HG02678 (cell line): Measurements from ENCODE around the gene FRAS1.
"Not testable (repeated sequence)": the region's sequence is repeated elsewhere in the genome, so short reads cannot be mapped to it uniquely, and the experiment has no call there.

Experiments used
- ATAC-seq: cut with Tn5 transposase; IDR thresholded peaks from one replicate; pipeline ENCODE4 v1.9.1; 2021; ENCODE audit warnings: mild to moderate bottlenecking, moderate library complexity; ENCODE audit not compliant: unreplicated experiment

Gene FRAS1

GRCh38 chr4:78119698-78120097 is 62.6 kb downstream of the FRAS1 start:
- ATAC-seq, result no peak

GRCh38 chr4:78120144-78120880 is 63.2 kb downstream of the FRAS1 start:
- ATAC-seq, result no peak

- no peak for ATAC-seq
Observed at GRCh38 chr4:78121338-78121904, 64.3 kb downstream of the FRAS1 start.

DNA sequence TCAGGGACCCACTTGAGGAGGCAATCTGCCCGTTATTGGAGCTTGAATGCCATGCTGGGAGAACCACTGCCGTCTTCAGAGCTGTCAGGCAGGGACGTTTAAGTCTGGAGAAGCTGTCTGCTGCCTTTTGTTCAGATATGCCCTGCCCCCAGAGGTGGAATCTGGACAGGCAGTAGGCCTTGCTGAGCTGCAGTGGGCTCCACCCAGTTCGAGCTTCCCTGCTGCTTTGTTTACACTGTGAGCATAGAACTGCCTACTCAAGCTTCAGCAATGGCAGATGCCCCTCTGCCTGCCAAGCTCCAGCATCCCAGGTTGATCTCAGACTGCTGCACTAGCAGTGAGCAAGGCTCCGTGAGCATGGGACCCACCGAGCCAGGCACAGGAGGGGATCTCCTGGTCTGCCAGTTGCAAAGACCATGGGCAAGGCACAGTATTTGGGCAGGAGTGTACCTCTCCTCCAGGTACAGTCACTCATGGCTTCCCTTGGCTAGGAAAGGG is 68.8 kb downstream of the FRAS1 start:
- not testable (repeated sequence) for ATAC-seq

DNA sequence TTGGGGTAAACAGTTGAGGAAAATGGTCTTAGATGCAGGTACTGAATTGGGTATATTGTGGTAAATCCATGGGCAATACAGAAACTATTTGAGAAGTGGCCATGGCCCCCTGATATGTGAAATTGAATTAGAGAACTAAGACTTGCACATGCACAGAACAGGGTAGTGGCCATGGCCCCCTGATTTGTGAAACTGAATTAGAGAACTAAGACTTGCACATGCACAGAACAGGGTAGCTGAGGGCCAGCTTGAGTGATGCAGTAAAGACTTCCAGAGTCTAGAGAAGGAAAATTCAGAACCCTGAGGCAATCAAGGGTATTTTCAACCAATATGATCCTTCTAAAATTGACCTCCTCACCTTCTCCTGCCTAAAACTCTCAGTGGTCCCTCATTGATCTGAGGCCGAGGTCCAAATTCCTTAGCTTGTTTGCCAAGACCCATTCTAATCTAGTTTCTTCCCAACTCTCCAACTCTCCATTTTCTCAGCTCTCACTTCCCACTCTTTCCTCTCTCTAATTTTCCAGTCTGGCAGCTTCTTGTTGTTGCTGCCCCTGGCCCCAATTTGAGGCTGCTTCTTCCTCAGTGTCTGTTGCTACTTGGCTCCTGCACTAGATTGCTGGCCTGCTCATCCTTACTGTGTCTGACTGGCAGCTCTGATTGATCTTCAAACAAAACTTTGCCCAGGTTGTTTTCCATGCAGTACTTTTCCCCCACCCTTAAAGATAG is 72.4 kb downstream of the FRAS1 start:
- ATAC-seq, result no peak

DNA sequence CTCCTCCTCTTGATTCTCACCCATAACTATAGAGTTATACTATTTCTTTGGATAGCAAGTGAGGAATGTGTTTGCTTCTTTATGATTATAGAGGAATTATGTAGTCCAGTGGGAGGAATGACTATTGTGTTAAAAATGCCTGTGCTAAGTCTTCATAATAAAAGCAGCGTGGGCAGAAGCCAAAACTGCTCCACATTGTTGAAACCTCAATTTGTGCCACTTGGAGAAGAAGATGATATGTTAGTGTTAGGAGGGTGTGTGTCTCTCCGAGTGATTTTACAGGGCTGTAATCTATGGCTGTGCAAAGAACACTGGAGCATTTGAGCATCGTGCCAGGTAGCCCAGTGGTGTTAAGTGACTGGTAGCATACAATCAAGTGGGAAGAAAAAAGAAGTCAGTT is 74.3 kb downstream of the FRAS1 start:
- no peak for ATAC-seq

DNA sequence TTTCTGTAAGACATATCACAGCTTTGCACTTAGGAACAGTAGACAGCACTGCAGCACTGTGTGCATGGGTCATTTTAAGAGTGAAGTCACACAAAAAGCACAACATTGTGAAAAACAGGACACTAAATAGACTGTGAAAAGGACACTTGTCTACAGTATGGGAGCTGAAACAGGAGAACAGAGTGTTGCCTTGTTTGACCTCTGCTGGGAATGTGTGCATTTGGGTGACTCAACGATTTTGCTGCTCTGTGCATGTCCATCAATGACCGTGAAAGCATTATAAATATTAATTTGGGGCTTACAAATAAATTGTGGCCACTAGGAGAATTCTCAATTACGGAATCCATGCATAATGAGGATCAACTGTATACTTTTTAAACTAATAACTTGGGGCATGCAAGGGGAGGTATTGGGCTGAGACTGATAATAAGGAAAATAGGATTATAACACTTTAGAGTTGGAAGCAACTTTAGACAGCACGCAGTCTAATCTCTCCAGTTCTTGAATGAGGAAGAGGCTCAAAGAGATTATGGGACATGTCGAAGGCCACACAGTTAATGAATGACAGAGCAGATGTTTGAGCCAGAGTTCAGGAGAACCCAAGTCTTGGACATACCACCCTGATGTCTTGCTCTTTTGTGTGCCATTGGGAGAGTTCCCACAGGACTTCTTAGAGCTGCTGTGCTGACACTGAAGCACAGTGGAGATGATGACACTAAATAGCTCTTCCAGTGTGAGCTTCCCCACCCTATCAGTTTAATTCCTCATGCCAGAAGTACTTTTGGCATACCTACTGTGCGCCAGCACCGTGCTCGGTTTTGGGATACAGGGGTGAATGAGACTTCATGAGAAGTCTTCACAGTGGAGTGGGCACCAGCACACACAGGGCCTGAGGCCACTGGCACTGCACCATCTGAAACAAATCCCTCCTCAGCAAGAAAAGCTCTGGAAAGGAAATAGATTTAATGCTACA is 79.3 kb downstream of the FRAS1 start:
- ATAC-seq, result no peak

DNA sequence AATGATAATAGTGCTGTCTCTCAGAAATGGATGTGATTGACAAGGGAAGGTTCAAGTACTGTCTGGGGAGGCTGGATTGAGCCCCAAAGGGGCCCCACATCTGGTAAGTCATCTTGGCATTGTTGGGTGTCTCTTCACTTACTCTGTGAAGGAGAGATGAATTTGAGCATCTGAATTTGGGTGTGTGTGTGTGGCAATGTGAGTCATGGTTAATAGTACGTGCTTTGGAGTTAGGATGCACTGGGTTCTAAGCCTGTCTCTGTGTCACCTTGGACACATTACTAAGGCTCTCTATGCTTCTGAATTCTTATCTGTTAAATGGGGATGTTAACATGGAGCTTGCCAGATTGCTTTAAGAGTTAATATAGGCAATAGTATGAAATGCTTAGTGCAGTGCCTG is 80.4 kb downstream of the FRAS1 start:
- no peak for ATAC-seq

- no peak for ATAC-seq
Observed at GRCh38 chr4:78138252-78138651, 81.1 kb downstream of the FRAS1 start.

DNA sequence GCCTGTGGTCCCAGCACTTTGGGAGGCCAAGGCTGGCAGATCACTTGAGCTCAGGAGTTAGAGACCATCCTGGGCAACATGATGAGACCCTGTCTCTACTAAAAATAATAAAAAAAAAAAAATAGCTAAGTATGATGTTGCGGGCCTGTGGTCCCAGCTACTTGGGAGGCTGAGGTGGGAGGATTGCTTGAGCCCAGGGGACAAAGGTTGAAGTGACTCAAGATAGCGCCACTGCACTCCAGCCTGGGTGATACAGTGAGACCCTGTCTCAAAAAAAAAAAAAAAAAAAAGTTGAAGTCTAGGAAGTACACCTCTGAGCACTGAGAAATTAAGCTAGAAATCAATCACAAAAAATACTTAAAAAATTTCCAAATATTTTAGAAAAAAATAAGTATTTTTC is 86.5 kb downstream of the FRAS1 start:
- no peak for ATAC-seq

DNA sequence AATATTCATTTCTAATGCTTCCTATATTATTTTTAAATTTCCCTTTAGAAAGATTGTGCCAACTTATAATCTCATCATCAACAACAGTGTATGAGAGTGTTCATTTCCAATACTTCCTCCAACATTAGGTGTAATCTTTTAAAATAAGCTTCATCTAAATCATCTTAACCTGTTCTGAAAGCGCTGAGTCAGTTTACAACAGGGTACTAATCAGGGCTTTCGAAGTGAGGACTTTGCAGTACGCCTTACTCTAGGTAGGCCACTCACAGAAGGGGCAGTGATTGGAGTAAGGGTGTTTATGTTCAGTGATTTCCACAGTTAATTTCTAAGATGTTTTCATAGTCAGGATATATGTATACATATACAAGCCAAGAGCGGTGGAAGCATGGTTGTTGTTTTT is 87.9 kb downstream of the FRAS1 start:
- no peak for ATAC-seq

GRCh38 chr4:78145622-78146021 is 88.5 kb downstream of the FRAS1 start:
- ATAC-seq, result no peak

GRCh38 chr4:78149751-78150542 is 92.8 kb downstream of the FRAS1 start:
- no peak for ATAC-seq

DNA sequence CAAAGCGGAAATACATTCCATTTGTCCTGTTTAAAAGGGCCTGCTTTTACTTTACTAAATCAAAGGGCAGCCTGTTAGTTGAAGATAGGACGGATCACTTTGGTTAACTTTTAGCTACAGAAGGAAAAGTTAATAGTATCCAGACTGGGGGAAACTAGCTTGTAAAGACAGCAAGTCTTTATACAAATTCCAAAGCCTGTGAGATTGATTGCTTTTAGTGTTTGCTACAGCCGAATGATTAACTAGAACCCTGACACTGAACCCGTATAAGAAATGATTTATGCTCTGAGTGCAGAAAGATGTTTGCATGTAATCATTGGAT is 93.4 kb downstream of the FRAS1 start:
- ATAC-seq, result no peak

DNA sequence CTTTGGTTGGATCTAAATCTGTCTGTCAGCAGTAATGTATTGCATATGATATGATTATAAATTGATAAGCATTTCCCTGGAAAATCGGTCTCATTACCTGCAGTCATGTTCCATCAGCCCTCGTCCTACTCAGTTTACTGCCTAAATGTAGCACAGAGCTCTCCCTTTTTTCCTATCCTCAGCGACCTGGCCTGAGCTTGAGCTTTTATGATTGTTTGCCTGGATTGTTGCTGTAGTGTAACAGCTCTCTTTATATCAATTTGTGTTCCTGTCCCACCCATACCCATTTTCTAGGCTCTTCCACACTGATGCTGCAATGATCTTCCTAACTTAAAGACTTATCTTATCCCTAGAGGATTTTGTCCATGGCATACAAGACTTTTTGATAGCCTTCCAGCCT is 95.7 kb downstream of the FRAS1 start:
- no peak for ATAC-seq

DNA sequence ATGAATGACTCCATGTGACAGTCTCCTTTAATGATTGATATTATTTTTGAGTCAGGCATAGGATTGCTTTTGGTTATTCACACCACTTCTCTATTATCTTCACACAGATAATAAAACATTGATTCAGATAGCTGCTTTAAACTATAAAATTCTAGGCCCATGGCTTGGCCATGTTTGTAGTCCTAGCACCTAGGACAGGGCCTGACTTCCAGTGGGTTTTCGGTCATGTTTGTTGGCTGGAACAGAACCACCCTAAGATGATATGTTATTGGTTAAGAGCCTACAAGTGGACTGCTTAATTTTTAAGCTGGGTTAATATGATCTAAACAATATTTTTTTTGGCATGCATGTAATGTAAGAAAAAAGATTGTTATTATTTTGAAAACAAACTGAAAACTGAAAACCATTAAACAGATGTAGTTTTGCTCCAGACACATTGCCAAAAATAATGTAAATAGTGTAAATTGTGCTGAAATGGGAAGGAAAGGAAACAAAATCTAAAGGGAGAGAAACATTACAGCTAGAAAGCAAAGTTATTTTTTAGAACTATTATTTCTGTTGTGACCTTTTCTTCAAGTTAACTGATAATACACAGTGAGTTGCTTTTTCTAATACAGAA is 98.0 kb downstream of the FRAS1 start:
- ATAC-seq, result no peak

- ATAC-seq, result no peak
Observed at GRCh38 chr4:78155616-78156105, 98.5 kb downstream of the FRAS1 start.

GRCh38 chr4:78156520-78156919 is 99.4 kb downstream of the FRAS1 start:
- no peak for ATAC-seq

DNA sequence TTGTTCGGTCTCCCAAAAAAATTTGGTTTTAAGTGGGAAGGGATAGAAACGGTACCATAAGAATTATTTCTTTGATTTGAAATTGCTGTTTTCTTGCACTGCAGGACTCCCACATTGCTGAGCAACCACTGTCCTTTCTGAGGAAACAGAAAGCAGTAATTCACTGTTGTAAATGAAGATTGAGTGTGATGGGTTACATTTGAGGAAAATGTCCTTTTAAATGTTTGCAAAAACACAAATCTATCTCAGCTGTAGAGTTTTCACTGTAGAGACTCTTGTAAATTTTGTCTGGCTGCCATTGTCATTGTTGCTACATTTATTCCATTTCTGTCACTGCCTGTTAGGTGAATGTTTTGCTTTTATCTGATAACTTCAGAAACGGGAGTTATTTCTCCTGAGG is 105.2 kb downstream of the FRAS1 start:
- no peak for ATAC-seq

DNA sequence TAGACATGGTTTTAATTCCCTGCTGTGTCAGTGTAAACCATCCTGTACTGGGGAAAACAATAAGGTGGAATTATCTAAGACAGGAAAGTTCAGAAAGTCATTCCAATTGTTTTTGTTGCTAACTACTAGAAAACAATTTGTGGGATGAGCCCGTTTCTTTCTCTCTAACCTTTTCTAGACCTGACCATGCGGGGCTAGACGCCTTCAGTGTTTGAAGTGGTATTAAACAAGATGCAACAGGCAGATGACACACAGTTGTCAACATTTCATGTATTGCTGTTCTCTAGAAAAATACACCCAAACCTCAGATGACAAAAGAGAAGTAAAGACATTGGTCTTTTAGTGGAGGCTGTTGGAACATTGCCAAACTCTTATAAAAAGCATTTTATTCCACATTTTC is 105.7 kb downstream of the FRAS1 start:
- ATAC-seq, result no peak
